Esophagus squamous epithelium (tissue), 5 donors: ENCODE results near the gene LYSMD3. TPM values are rescaled to one million over a fixed set of nuclear protein-coding genes. Genes with fewer than 3 reads are reported as not detected.
A peak's percentile ranks its signal among the peaks of the same experiment; 100 is the strongest.
"Not testable (repeated sequence)": the region's sequence is repeated elsewhere in the genome, so short reads cannot be mapped to it uniquely, and the experiment has no call there.

Experiments used
- DNase-seq: peaks from one replicate; lab custom pipeline; 2025; lab: John Stamatoyannopoulos, UW
- H3K27ac ChIP-seq, 4 donors: fragments of 200-600 bp; sonication (generic); one replicate each; pipeline ENCODE4 v1.5.1; 2016 to 2019; ENCODE audit warnings: mild to moderate bottlenecking in 1 of 4
- H3K27me3 ChIP-seq, 4 donors: fragments of 200-600 bp; sonication (generic); 1 replicate in 3 of 4; 2 replicates in 1 of 4; pipeline versions ENCODE4 v1.5.1 to v1.6.0; 2017 to 2021; ENCODE audit warnings: antibody characterized with exemption in 1 of 4
- H3K36me3 ChIP-seq, 3 donors: fragments of 200-600 bp; sonication (generic); one replicate each; pipeline ENCODE4 v1.5.1; 2016 to 2019
- H3K4me1 ChIP-seq, 3 donors: fragments of 200-600 bp; sonication (generic); one replicate each; pipeline ENCODE4 v1.5.1; 2017 to 2019
- H3K4me3 ChIP-seq, 4 donors: fragments of 200-600 bp; sonication (generic); 1 replicate in 3 of 4; 2 replicates in 1 of 4; pipeline ENCODE4 v1.5.1; 2016 to 2019; ENCODE audit warnings: mild to moderate bottlenecking in 2 of 4, moderate library complexity in 1 of 4
- H3K9me3 ChIP-seq, 3 donors: fragments of 200-600 bp; sonication (generic); one replicate each; pipeline ENCODE4 v1.5.1; 2016 to 2019
- POLR2A ChIP-seq, 4 donors: fragments of 450-650 bp; IDR thresholded peaks; one replicate each; pipeline ENCODE4 v1.6.1; 2017; ENCODE audit warnings: antibody characterized with exemption in 4 of 4, mild to moderate bottlenecking in 4 of 4, moderate library complexity in 3 of 4
- WGBS, 2 donors: methylation state at CpG; one replicate each; pipeline ENCODE4 v1.1.5; 2018; 5-methylcytosine and 5-hydroxymethylcytosine counted together
- intact Hi-C: fragments of 100-400 bp; cut with DNase I; formaldehyde crosslinking; loops from one replicate; pipeline ENCODE4 v1.15.0; 2022
- total RNA-seq, 4 donors: library from RNA; depleted of rRNA; stranded (reverse); fragments of >200 nt; gene quantifications; one replicate each; pipeline ENCODE4 v1.1.0, GENCODE V29; 2016
- TF ChIP-seq, protein P1 (sequence below), 6 experiments: fragments of 450-650 bp in 4 of 6; fragments of 200-600 bp in 2 of 6; sonication (generic) in 2 of 6; IDR thresholded peaks; one replicate each; pipeline ENCODE4 v1.5.1; 2016 to 2019; ENCODE audit warnings: antibody characterized with exemption in 6 of 6, mild to moderate bottlenecking in 4 of 6, moderate library complexity in 4 of 6
- donor health status: DM: yes; HTN: yes; CAD: no.

The LYSMD3 gene
- total RNA-seq, result 10 to 100 TPM in 3 of 4 donors, 1 to 10 TPM in 1; 8.3 to 17.0 (median 14.2) TPM

DNA sequence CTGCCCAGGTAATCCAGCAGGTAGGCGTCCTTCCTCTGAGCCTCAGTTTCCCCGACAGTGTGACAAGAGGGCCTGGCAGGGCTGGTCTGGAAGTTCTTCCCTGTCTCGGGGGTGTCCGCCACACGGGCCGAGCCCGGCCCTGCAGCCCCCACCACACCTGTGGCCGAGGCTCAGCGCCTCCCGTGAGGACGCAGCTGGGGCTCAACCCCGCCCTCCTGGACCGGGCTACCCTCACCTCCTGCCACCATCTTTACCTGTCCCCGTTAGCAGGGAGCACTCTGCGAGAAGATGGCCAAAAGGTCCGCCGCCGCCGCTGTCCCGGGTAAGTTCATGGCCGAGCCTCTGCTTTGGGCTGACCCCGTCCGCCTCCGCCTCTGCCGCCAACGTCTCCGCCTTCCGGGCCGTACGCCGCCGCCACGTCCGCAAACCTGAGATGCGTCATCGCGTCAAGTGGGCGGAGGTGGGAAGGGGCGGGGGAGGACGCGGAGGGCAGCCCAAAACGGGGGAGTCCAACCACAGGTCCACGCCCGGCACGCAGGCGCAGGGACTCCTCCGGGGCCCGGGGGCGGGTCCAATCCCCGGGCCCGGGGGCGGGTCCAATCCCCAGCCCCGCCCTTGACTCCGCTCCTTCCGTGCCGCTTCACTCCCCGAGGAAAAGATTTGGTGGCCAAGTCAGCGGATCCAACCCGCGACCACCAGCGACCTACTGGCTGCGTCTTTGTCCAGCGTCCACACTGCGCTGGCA, at the start of gene LYSMD3:
TSS of gene LYSMD3 (minus strand) at position 391 of the 745 bp plus-strand sequence. CDS start 4,295 bp downstream, outside the sequence.
- Histone ChIP-seq H3K4me1 (peaks cover 0 to 38% (median 20%) of the 10 kb centered on the region in 3 donors), H3K9me3 (no peaks in the 10 kb centered on the region), H3K36me3 (peaks cover 0 to 12% (median 0%) of the 10 kb centered on the region in 3 donors), H3K4me3 (peak within 1 kb of the TSS; percentile 73 to 94 (median 81)), H3K27me3 (peaks cover 0 to 23% (median 0%) of the 10 kb centered on the region in 4 donors), H3K27ac (peak within 1 kb of the TSS; percentile 92 to 97 (median 94))
- TF ChIP-seq POLR2A (IDR thresholded peaks at IDR 0.05), result peak in 3 of 4 donors; percentile 68 to 91 (median 79)
- TF ChIP-seq, protein P1, sequence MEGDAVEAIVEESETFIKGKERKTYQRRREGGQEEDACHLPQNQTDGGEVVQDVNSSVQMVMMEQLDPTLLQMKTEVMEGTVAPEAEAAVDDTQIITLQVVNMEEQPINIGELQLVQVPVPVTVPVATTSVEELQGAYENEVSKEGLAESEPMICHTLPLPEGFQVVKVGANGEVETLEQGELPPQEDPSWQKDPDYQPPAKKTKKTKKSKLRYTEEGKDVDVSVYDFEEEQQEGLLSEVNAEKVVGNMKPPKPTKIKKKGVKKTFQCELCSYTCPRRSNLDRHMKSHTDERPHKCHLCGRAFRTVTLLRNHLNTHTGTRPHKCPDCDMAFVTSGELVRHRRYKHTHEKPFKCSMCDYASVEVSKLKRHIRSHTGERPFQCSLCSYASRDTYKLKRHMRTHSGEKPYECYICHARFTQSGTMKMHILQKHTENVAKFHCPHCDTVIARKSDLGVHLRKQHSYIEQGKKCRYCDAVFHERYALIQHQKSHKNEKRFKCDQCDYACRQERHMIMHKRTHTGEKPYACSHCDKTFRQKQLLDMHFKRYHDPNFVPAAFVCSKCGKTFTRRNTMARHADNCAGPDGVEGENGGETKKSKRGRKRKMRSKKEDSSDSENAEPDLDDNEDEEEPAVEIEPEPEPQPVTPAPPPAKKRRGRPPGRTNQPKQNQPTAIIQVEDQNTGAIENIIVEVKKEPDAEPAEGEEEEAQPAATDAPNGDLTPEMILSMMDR (IDR thresholded peaks at IDR 0.05), result peak in 1 of 6 experiments; percentile 3
- peak; percentile 85 for DNase-seq
- WGBS, 2 donors, result 0% methylated on average over 3 to 19 of the region's 64 CpGs
- intact Hi-C loops, result no loop called here

DNA sequence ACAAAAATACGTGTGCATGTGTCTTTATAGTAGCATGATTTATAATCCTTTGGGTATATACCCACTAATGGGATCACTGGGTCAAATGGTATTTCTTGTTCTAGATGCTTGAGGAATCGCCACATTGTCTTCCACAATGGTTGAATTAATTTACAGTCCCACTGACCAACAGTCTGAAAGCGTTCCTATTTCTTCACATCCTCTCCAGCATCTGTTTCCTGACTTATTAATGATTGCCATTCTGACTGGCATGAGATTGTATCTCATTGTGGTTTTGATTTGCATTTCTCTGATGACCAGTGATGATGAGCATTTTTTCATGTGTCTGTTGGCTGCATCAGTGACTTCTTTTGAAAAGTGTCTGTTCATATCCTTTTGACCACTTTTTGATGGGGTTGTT, 47.2 kb upstream of the LYSMD3 start:
- H3K9me3 ChIP-seq, H3K27me3 ChIP-seq, intact Hi-C loops, DNase-seq, H3K4me3 ChIP-seq, H3K27ac ChIP-seq, H3K4me1 ChIP-seq, H3K36me3 ChIP-seq: not testable (repeated sequence)
- WGBS, 2 donors, result 76 to 83% methylated on average over 3 of the region's 3 CpGs

DNA sequence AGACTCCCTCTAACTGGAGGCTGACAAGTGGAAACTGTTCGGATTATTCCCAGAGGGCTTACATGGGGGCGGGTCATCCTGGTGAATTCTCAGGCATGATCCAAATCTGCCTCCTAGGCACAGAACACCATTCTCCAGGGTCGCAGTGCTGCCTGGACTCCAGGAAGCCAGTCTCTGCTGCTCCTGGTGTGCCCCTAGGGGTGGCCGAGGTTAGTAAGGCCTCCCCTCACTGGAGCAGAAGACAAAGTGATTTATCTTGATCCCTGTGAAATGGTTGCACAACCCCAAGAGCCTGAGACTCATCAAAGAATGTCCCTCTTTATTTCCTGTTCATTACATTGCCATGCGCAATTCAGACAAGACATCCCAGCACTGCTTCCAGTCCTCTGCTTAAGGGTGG, 46.3 kb upstream of the LYSMD3 start:
- intact Hi-C loops, result no loop called here
- DNase-seq, result no peak
- Histone ChIP-seq H3K27me3 (no peaks in the 10 kb centered on the region), H3K27ac (no peak overlapping the region), H3K4me3 (no peak overlapping the region), H3K36me3 (no peaks in the 10 kb centered on the region), H3K9me3 (no peaks in the 10 kb centered on the region), H3K4me1 (no peaks in the 10 kb centered on the region)
- TF ChIP-seq, protein P1 (IDR thresholded peaks at IDR 0.05), result no peak
- no peak for TF ChIP-seq POLR2A (IDR thresholded peaks at IDR 0.05)
- 73 to 92% methylated on average over 2 to 5 of the region's 5 CpGs for WGBS, 2 donors

DNA sequence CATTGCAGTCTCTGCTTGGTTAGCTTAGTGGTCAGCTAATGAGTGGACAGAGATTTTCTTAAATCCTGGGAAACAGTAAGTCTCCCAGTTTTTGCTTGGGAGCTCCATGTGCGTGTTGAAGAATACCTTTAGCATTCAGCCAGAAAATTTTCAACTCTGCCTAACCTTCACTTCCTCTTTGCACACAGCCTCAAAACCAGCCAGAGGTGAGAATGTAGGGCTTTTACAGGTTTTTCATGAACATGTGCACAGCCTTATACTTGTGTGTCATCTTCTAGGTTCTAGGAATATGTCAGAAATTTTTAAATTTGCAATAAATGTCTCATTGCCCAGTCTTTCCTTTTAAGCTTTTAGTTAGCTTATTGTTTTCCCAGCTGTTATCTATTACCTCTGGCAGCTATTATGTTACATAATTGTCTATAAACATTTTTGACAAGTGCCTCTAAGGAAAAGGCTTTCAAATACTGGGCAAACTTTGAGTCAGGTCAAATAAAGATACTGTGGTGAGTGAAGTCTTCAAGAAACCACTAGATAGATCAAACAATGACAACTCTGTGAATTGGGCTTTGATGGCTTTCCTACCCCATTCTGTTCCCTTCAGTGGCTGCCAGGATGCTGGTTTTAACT, 41.9 kb upstream of the LYSMD3 start:
- WGBS, 2 donors, result 57 to 92% methylated on average over 1 of the region's 1 CpG
- intact Hi-C loops, result no loop called here
- no peak overlapping the region for H3K4me3 ChIP-seq

DNA sequence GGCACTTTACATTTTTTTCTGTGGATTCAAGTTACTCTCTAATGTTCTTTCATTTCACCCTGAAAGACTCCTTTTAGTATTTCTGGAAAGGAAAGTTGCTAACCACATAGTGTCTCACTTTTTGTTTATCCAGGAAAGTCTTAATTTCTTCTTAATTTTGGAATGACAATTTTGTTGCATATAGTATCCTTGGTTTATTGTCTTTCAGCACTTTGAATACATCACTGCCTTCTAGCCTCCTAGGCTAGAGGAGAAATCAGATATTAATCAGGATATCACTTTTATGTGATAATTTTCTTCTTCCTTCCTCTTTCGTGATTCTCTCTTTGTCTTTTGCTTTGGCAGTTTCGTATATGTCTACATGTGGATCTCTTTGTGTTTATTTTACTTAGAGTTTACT, 40.6 kb upstream of the LYSMD3 start:
- H3K36me3 ChIP-seq, result no peaks in the 10 kb centered on the region
- no peak for DNase-seq
- 65 to 71% methylated on average over 2 of the region's 2 CpGs for WGBS, 2 donors
- no peaks in the 10 kb centered on the region for H3K4me1 ChIP-seq
- H3K9me3 ChIP-seq, result no peaks in the 10 kb centered on the region
- H3K4me3 ChIP-seq, result no peak overlapping the region
- H3K27ac ChIP-seq, result no peak overlapping the region
- intact Hi-C loops, result no loop called here
- TF ChIP-seq POLR2A (IDR thresholded peaks at IDR 0.05), result no peak
- TF ChIP-seq, protein P1 (IDR thresholded peaks at IDR 0.05), result no peak
- H3K27me3 ChIP-seq, result no peaks in the 10 kb centered on the region

More for the DNA sequence above, 41.9 kb upstream of the LYSMD3 start:
- H3K27ac ChIP-seq, result no peak overlapping the region
- H3K27me3 ChIP-seq, result no peaks in the 10 kb centered on the region
- no peak for TF ChIP-seq POLR2A (IDR thresholded peaks at IDR 0.05)
- TF ChIP-seq, protein P1 (IDR thresholded peaks at IDR 0.05), result no peak
- H3K9me3 ChIP-seq, result no peaks in the 10 kb centered on the region
- no peaks in the 10 kb centered on the region for H3K36me3 ChIP-seq
- no peaks in the 10 kb centered on the region for H3K4me1 ChIP-seq
- DNase-seq, result no peak
